SH-SY5Y (cell line): Measurements from ENCODE around the gene GRM8.

ENCODE experiments used
- GATA2 ChIP-seq: IDR thresholded peaks from 2 replicates; pipeline ENCODE4 v1.6.1; 2011; ENCODE audit warnings: mild to moderate bottlenecking, low read depth, low read length
- GATA3 ChIP-seq: IDR thresholded peaks from 2 replicates; pipeline ENCODE4 v1.6.1; 2011; ENCODE audit warnings: low read depth, mild to moderate bottlenecking, low read length, moderate library complexity

DNA sequence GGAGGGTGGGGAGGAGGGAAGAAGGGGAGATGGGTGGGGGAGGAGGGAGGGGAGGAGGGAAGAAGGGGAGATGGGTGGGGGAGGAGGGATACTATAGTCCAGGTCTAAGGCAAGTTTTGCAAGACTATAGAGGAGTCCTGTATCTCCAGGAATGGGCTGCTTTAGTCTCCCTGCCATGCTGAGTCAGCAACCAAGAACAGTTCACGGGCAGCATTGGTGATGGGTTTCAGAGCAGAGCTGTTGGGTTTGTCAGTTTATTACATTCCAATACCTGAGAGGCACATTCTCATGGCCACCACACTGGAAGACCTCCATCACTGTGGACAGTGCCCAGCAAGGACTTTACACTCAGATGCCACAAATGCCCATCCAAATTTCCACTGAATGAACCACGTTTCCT is 212.7 kb downstream of the GRM8 start:
- TF ChIP-seq GATA2, result no peak
- no peak for TF ChIP-seq GATA3
